ENCODE data around the gene HECTD4. TPM values are rescaled to one million over a fixed set of nuclear protein-coding genes. Genes with fewer than 3 reads are reported as not detected.

The HECTD4 gene
- total RNA-seq, 1 experiment from 2014 or later: 30.0 TPM

DNA sequence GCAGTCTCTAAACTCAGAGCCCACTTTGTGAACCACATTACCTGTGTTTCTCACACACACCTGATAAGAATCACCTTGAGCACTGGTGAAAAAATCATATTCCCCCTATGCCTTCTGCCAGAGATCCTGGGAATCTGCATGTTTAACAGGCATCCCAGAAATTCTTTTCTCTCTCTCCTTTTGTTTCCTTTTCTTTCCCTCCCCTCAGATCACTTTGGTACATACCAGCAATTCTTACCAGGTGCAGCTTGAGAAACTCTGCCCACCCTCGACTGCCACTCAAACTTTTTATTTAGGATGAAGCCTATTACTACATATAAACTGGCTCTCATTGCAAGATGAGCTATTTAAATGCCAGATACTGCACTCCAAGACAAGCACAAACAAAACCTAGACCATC, 36.0 kb downstream of the HECTD4 start:
- Mint-ChIP-seq H3K4me3 (no peak overlapping the region), H3K9me3 (no peaks in the 10 kb centered on the region), H3K27me3 (ENCODE audit: low read depth) (no peaks in the 10 kb centered on the region; the same call in 1 of the 2 replicates), H3K27ac (peak overlapping the region; percentile 0 to 78 (median 3); a peak in 4 of 7 replicates), H3K36me3 (ENCODE audit: insufficient read depth in 1 of 3, low read depth in 3 of 3) (no peaks in the 10 kb centered on the region), H3K4me1 (peaks cover 30 to 35% of the 10 kb centered on the region in 2 experiments)
- Histone ChIP-seq H3K79me2 (ENCODE audit: insufficient read depth, low read length) (no peaks in the 10 kb centered on the region), H2AFZ (ENCODE audit: low read length) (no peak overlapping the region), H4K91ac (ENCODE audit: insufficient read length, low read depth, low read length) (no peak overlapping the region), H3T11ph (ENCODE audit: low read length) (no peak overlapping the region), H2BK15ac (ENCODE audit: low read depth, low read length) (no peak overlapping the region), H3K23me2 (ENCODE audit: insufficient read length, low read depth, low read length, poor library complexity, severe bottlenecking) (no peaks in the 10 kb centered on the region), H2BK12ac (ENCODE audit: insufficient read length, low read depth, low read length) (no peak overlapping the region), H3K27ac (ENCODE audit: insufficient read length, low read depth, low read length) (peak overlapping the region; percentile 0), H2BK5ac (ENCODE audit: insufficient read length, low read length) (no peak overlapping the region), H3K9me3 (ENCODE audit: control insufficient read depth, low read depth, low read length) (no peaks in the 10 kb centered on the region), H3K23ac (ENCODE audit: insufficient read length, low read depth, low read length) (no peak overlapping the region), H3K18ac (ENCODE audit: insufficient read length, low read depth, low read length) (no peak overlapping the region), H3K79me1 (ENCODE audit: insufficient read depth, low read depth, low read length, poor library complexity, severe bottlenecking) (no peaks in the 10 kb centered on the region), H3K9ac (ENCODE audit: extremely low read depth, insufficient read length, low read length) (no peak overlapping the region), H4K20me1 (ENCODE audit: control insufficient read depth, insufficient read depth, insufficient read length) (no peaks in the 10 kb centered on the region), H2BK20ac (ENCODE audit: low read depth, low read length, poor library complexity, severe bottlenecking) (no peak overlapping the region), H3K4ac (ENCODE audit: low read depth, low read length) (no peak overlapping the region), H4K5ac (ENCODE audit: insufficient read length, low read depth, low read length) (no peak overlapping the region), H3K56ac (ENCODE audit: insufficient read length, low read depth, low read length) (no peak overlapping the region), H2AK5ac (ENCODE audit: insufficient read length, low read length) (peak overlapping the region; percentile 30), H3K14ac (ENCODE audit: insufficient read depth, low read length) (no peak overlapping the region), H3K4me1 (ENCODE audit: insufficient read depth, low read length) (peaks cover 13% of the 10 kb centered on the region; the same call in 1 of the 2 replicates), H2BK120ac (ENCODE audit: low read depth, low read length, poor library complexity, severe bottlenecking) (no peak overlapping the region), H4K8ac (replicated peaks; ENCODE audit: insufficient read length, low read depth, low read length) (no peak overlapping the region), H3K4me2 (ENCODE audit: insufficient read depth, insufficient read length, low read length) (no peak overlapping the region), H3K27me3 (ENCODE audit: insufficient read depth, low read length) (no peaks in the 10 kb centered on the region)
- DNase-seq: no peak
- WGBS (ENCODE audit: extremely low coverage, insufficient read length, low lambda C conversion rate): no CpG with 5 or more reads among the region's 1 CpG
- TF ChIP-seq, protein P1, sequence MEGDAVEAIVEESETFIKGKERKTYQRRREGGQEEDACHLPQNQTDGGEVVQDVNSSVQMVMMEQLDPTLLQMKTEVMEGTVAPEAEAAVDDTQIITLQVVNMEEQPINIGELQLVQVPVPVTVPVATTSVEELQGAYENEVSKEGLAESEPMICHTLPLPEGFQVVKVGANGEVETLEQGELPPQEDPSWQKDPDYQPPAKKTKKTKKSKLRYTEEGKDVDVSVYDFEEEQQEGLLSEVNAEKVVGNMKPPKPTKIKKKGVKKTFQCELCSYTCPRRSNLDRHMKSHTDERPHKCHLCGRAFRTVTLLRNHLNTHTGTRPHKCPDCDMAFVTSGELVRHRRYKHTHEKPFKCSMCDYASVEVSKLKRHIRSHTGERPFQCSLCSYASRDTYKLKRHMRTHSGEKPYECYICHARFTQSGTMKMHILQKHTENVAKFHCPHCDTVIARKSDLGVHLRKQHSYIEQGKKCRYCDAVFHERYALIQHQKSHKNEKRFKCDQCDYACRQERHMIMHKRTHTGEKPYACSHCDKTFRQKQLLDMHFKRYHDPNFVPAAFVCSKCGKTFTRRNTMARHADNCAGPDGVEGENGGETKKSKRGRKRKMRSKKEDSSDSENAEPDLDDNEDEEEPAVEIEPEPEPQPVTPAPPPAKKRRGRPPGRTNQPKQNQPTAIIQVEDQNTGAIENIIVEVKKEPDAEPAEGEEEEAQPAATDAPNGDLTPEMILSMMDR (conservative IDR thresholded peaks at IDR 0.05): no peak

Measured in H9 (cell line).